Islet precursor cell (in vitro differentiated cells): ENCODE data around the gene CTIF.
A peak's percentile ranks its signal among the peaks of the same experiment; 100 is the strongest.
"Not testable (repeated sequence)": the region's sequence is repeated elsewhere in the genome, so short reads cannot be mapped to it uniquely, and the experiment has no call there.

Experiments used
- DNase-seq: peaks from one replicate; pipeline ENCODE4 v3.0.0-alpha.2; 2018

Gene CTIF

GRCh38 chr18:48649231-48649630 is 110.4 kb downstream of the CTIF start:
- DNase-seq = no peak

GRCh38 chr18:48654591-48654990 is 115.8 kb downstream of the CTIF start:
- DNase-seq = not testable (repeated sequence)

- no peak for DNase-seq
Measured at GRCh38 chr18:48655508-48655907, 116.7 kb downstream of the CTIF start.

GRCh38 chr18:48656176-48656575 is 117.3 kb downstream of the CTIF start:
- no peak for DNase-seq

- no peak for DNase-seq
Measured at GRCh38 chr18:48656582-48656981, 117.8 kb downstream of the CTIF start.

- DNase-seq = no peak
Measured at GRCh38 chr18:48657447-48658120, 118.8 kb downstream of the CTIF start.

GRCh38 chr18:48658721-48659120 is 119.9 kb downstream of the CTIF start:
- no peak for DNase-seq

GRCh38 chr18:48659188-48660009 is 120.6 kb downstream of the CTIF start:
- DNase-seq = no peak

GRCh38 chr18:48660346-48661228 is 121.8 kb downstream of the CTIF start:
- DNase-seq = no peak

- DNase-seq = no peak
Measured at GRCh38 chr18:48661421-48661820, 122.6 kb downstream of the CTIF start.

GRCh38 chr18:48662011-48662661 is 123.3 kb downstream of the CTIF start:
- peak; percentile 77 for DNase-seq

- no peak for DNase-seq
Measured at GRCh38 chr18:48663096-48663930, 124.5 kb downstream of the CTIF start.

- peak; percentile 84 for DNase-seq
Measured at GRCh38 chr18:48663931-48664847, 125.4 kb downstream of the CTIF start.

- DNase-seq = no peak
Measured at GRCh38 chr18:48665654-48666053, 126.8 kb downstream of the CTIF start.

- DNase-seq = no peak
Measured at GRCh38 chr18:48666613-48667012, 127.8 kb downstream of the CTIF start.

GRCh38 chr18:48667276-48668254 is 128.7 kb downstream of the CTIF start:
- DNase-seq = peak; percentile 72

- no peak for DNase-seq
Measured at GRCh38 chr18:48668466-48669179, 129.8 kb downstream of the CTIF start.

- DNase-seq = no peak
Measured at GRCh38 chr18:48669180-48669675, 130.4 kb downstream of the CTIF start.
